B cell (primary cell): Measurements from ENCODE around the gene ASIC4. TPM values are rescaled to one million over a fixed set of nuclear protein-coding genes. Genes with fewer than 3 reads are reported as not detected.

ENCODE experiments used
- ATAC-seq: fragments of 200-7000 bp; cut with Tn5 transposase; one replicate; pipeline ENCODE4 v1.10.0; 2021; ENCODE audit warnings: low read depth, mild to moderate bottlenecking, moderate number of reproducible peaks, moderate library complexity
- CTCF ChIA-PET: fragments of 350-600 bp; sonication (Branson Sonifier 250); formaldehyde crosslinking; loops from one replicate; lab custom pipeline; 2021; ENCODE audit warnings: antibody characterized with exemption, inconsistent platforms; lab: Charles Lee
- POLR2A ChIA-PET: fragments of 350-600 bp; sonication (Branson Sonifier 250); formaldehyde crosslinking; loops from one replicate; lab custom pipeline; 2021; ENCODE audit warnings: antibody characterized with exemption; lab: Charles Lee
- DNase-seq: peaks from one replicate; pipeline ENCODE4 v3.0.0; 2013
- H2AFZ ChIP-seq: 2 replicates; pipeline ENCODE4 v1.6.1; 2012; ENCODE audit warnings: mild to moderate bottlenecking, low read depth, low read length; ENCODE audit not compliant: insufficient read depth, poor library complexity, severe bottlenecking
- H3K27ac ChIP-seq, 2 donors: 1 replicate in 1 of 2; 2 replicates in 1 of 2; pipeline ENCODE4 v1.5.1; 2012 to 2013; ENCODE audit warnings: low read length in 2 of 2, mild to moderate bottlenecking in 2 of 2, moderate library complexity in 1 of 2
- H3K27me3 ChIP-seq, 4 experiments: fragments of 200-600 bp in 1 of 4; sonication (generic) in 1 of 4; replicated peaks in 1 of 4; 1 replicate in 2 of 4; 2 replicates in 2 of 4; pipeline versions ENCODE4 v1.6.1 to v1.7.0; 2013 to 2016; ENCODE audit warnings: low read length in 3 of 4, mild to moderate bottlenecking in 2 of 4, mixed read lengths in 1 of 4, moderate library complexity in 1 of 4; ENCODE audit not compliant: insufficient read depth in 4 of 4, control insufficient read depth in 3 of 4; ENCODE audit errors: control extremely low read depth in 1 of 4
- H3K36me3 ChIP-seq, 2 experiments: replicated peaks in 1 of 2; 1 replicate in 1 of 2; 2 replicates in 1 of 2; pipeline versions ENCODE4 v1.6.1 to v1.7.1; 2013; ENCODE audit warnings: low read length in 1 of 2; ENCODE audit not compliant: insufficient read depth in 2 of 2, control insufficient read depth in 1 of 2; ENCODE audit errors: control extremely low read depth in 1 of 2, extremely low read depth in 1 of 2
- H3K4me1 ChIP-seq, 2 donors: fragments of 200-600 bp in 1 of 2; sonication (generic) in 1 of 2; 1 replicate in 1 of 2; 2 replicates in 1 of 2; pipeline versions ENCODE4 v1.5.1 to v1.6.1; 2013 to 2017; ENCODE audit warnings: low read length in 2 of 2; ENCODE audit not compliant: control insufficient read depth in 2 of 2, insufficient read depth in 2 of 2
- H3K4me2 ChIP-seq: replicated peaks from 2 replicates; pipeline ENCODE3; 2012; ENCODE audit warnings: mild to moderate bottlenecking, low read depth, low read length; ENCODE audit not compliant: poor library complexity, severe bottlenecking
- H3K4me3 ChIP-seq, 5 experiments: fragments of 200-600 bp in 1 of 5; sonication (generic) in 1 of 5; 1 replicate in 3 of 5; 2 replicates in 2 of 5; pipeline versions ENCODE4 v1.5.1 to v1.7.0; 2011 to 2016; ENCODE audit warnings: low read length in 4 of 5, mild to moderate bottlenecking in 4 of 5, low read depth in 2 of 5, control low read depth in 1 of 5, moderate library complexity in 1 of 5; ENCODE audit not compliant: insufficient read depth in 1 of 5; ENCODE audit errors: control extremely low read depth in 1 of 5, extremely low read depth in 1 of 5
- H3K79me2 ChIP-seq: fragments of 200-600 bp; sonication (generic); one replicate; pipeline ENCODE4 v1.6.0; 2016; ENCODE audit warnings: low read length; ENCODE audit not compliant: control insufficient read depth, insufficient read depth
- H3K9ac ChIP-seq: fragments of 200-600 bp; sonication (generic); 2 replicates; pipeline ENCODE4 v1.6.1; 2017; ENCODE audit warnings: mild to moderate bottlenecking, low read length, moderate library complexity
- H3K9me3 ChIP-seq, 3 donors: one replicate each; pipeline versions ENCODE4 v1.6.1 to v1.7.1; 2013; ENCODE audit warnings: low read length in 2 of 3; ENCODE audit not compliant: control insufficient read depth in 2 of 3, insufficient read depth in 1 of 3; ENCODE audit errors: control extremely low read depth in 1 of 3
- H4K20me1 ChIP-seq: 2 replicates; pipeline ENCODE4 v1.6.0; 2012; ENCODE audit warnings: mild to moderate bottlenecking, low read length; ENCODE audit not compliant: insufficient read depth, control insufficient read depth, poor library complexity, severe bottlenecking
- H3K27ac Mint-ChIP-seq: one replicate; pipeline ENCODE4 v1.8.0; 2021; ENCODE audit warnings: mixed read lengths
- H3K27me3 Mint-ChIP-seq: one replicate; pipeline ENCODE4 v1.8.0; 2021; ENCODE audit warnings: mixed read lengths
- H3K4me1 Mint-ChIP-seq: one replicate; pipeline ENCODE4 v1.8.0; 2021; ENCODE audit warnings: mixed read lengths
- H3K4me3 Mint-ChIP-seq: one replicate; pipeline ENCODE4 v1.8.0; 2021; ENCODE audit warnings: mixed read lengths
- H3K9me3 Mint-ChIP-seq: one replicate; pipeline ENCODE4 v1.8.0; 2022; ENCODE audit warnings: mixed read lengths; ENCODE audit not compliant: insufficient read depth
- EZH2 ChIP-seq: IDR thresholded peaks from 2 replicates; pipeline ENCODE4 v1.6.1; 2012; ENCODE audit warnings: borderline replicate concordance, low read depth, mild to moderate bottlenecking, moderate library complexity, low read length; ENCODE audit not compliant: insufficient read depth, poor library complexity, severe bottlenecking
- WGBS: methylation state at CpG from one replicate; pipeline ENCODE4 v1.1.5; 2013; ENCODE audit warnings: missing lambda C conversion rate; ENCODE audit not compliant: insufficient coverage; 5-methylcytosine and 5-hydroxymethylcytosine counted together
- intact Hi-C: fragments of 100-400 bp; cut with micrococcal nuclease; formaldehyde crosslinking; loops from one replicate; pipeline ENCODE4 v1.10.0; 2022
- polyA plus RNA-seq: library from polyadenylated mRNA; depleted of rRNA; stranded (reverse); fragments of >200 nt; gene quantifications from 2 replicates; pipeline ENCODE4 v1.2.3, GENCODE V29; 2012
- total RNA-seq, 2 donors: library from RNA; stranded (reverse); fragments of 120-200 nt in 1 of 2; gene quantifications; 1 replicate in 1 of 2; 2 replicates in 1 of 2; pipeline versions ENCODE4 v1.2.3 to v1.2.4, GENCODE V29; 2013 to 2022
- TF ChIP-seq, protein P1 (sequence below): fragments of 200-600 bp; IDR thresholded peaks from one replicate; pipeline ENCODE4 v1.8.0; 2022; ENCODE audit warnings: antibody characterized with exemption, mild to moderate bottlenecking

The ASIC4 gene
- total and polyA plus RNA-seq, 2 donors (not counting 1 experiment from before 2014, with no cell fraction given): not detected

- ATAC-seq: peak; percentile 43
- H3K79me2 ChIP-seq: no peaks in the 10 kb centered on the region
- ChIA-PET CTCF (interaction anchor here (0.5 to 2.5 kb wide), 13 partner anchors 8 to 502 kb away, joined by 3 to 11 read pairs (median 5); partner anchors contain the start of genes CHPF and OBSL1), POLR2A (no interaction called here)
- 78% methylated on average over 3 of the region's 8 CpGs for WGBS
- H3K9me3 ChIP-seq: peaks cover 0 to 5% (median 0%) of the 10 kb centered on the region in 3 donors
- H3K27me3 Mint-ChIP-seq: peaks cover 29% of the 10 kb centered on the region
- H3K4me3 ChIP-seq: no peak overlapping the region
- H3K27ac Mint-ChIP-seq: no peak overlapping the region
- no peaks in the 10 kb centered on the region for H3K4me1 Mint-ChIP-seq
- peaks cover 0 to 15% (median 0%) of the 10 kb centered on the region in 4 experiments for H3K27me3 ChIP-seq
- H4K20me1 ChIP-seq: no peaks in the 10 kb centered on the region
- intact Hi-C loops: no loop called here
- H3K9me3 Mint-ChIP-seq: no peaks in the 10 kb centered on the region
- no peak overlapping the region for H3K4me2 ChIP-seq
- no peak overlapping the region for H2AFZ ChIP-seq
- H3K27ac ChIP-seq: no peak overlapping the region
- no peak overlapping the region for H3K9ac ChIP-seq
- no peaks in the 10 kb centered on the region for H3K36me3 ChIP-seq
- H3K4me1 ChIP-seq: no peaks in the 10 kb centered on the region
- peak; percentile 42 for DNase-seq
- no peak for TF ChIP-seq EZH2
- TF ChIP-seq, protein P1, sequence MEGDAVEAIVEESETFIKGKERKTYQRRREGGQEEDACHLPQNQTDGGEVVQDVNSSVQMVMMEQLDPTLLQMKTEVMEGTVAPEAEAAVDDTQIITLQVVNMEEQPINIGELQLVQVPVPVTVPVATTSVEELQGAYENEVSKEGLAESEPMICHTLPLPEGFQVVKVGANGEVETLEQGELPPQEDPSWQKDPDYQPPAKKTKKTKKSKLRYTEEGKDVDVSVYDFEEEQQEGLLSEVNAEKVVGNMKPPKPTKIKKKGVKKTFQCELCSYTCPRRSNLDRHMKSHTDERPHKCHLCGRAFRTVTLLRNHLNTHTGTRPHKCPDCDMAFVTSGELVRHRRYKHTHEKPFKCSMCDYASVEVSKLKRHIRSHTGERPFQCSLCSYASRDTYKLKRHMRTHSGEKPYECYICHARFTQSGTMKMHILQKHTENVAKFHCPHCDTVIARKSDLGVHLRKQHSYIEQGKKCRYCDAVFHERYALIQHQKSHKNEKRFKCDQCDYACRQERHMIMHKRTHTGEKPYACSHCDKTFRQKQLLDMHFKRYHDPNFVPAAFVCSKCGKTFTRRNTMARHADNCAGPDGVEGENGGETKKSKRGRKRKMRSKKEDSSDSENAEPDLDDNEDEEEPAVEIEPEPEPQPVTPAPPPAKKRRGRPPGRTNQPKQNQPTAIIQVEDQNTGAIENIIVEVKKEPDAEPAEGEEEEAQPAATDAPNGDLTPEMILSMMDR: peak; percentile 87
- H3K4me3 Mint-ChIP-seq: no peak overlapping the region
These were observed 46.0 kb downstream of the ASIC4 start for GRCh38 chr2:219560037-219560892.

DNA sequence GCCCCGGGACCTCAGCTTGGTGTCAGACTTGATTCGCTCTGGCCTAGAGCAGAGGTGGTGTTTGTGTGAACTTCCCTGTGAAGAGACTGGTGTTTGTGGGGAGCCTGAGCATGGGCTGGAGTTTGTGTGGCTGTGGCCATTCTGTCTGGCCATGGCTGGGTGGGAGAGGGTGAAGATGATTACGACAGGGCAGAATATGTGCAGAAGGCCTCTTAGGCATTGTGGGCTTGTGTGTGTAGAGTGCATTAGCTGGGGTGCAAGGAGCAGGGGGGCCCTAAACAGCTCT is 46.6 kb downstream of the ASIC4 start:
- Histone ChIP-seq H3K27ac (no peak overlapping the region), H3K36me3 (no peaks in the 10 kb centered on the region), H4K20me1 (no peaks in the 10 kb centered on the region), H3K4me1 (no peaks in the 10 kb centered on the region), H3K9ac (no peak overlapping the region), H3K9me3 (peaks cover 0 to 5% (median 0%) of the 10 kb centered on the region in 3 donors), H3K4me2 (no peak overlapping the region), H3K4me3 (no peak overlapping the region), H2AFZ (no peak overlapping the region), H3K79me2 (no peaks in the 10 kb centered on the region), H3K27me3 (peaks cover 0 to 10% (median 0%) of the 10 kb centered on the region in 4 experiments)
- H3K9me3 Mint-ChIP-seq: no peaks in the 10 kb centered on the region
- ChIA-PET POLR2A (no interaction called here), CTCF (interaction anchor here (0.5 to 2.5 kb wide), 9 partner anchors 8 to 503 kb away, joined by 3 to 11 read pairs (median 5); partner anchors contain the start of genes CHPF and OBSL1)
- H3K4me1 Mint-ChIP-seq: no peaks in the 10 kb centered on the region
- no peak overlapping the region for H3K4me3 Mint-ChIP-seq
- TF ChIP-seq EZH2: no peak
- TF ChIP-seq, protein P1: no peak
- ATAC-seq: no peak
- WGBS: 81% methylated on average over 3 of the region's 3 CpGs
- intact Hi-C loops: no loop called here
- no peak overlapping the region for H3K27ac Mint-ChIP-seq
- DNase-seq: peak; percentile 8
- peaks cover 28% of the 10 kb centered on the region for H3K27me3 Mint-ChIP-seq
